GM21390 (cell line): ENCODE measurements around the gene OGFR.

Experiments
- ATAC-seq: cut with Tn5 transposase; IDR thresholded peaks from one replicate; pipeline ENCODE4 v1.9.1; 2021; ENCODE audit not compliant: unreplicated experiment

Gene OGFR

GRCh38 chr20:62804627-62805154 is at the start of gene OGFR:
OGFR (plus strand) TSS chr20:62804835; CDS start chr20:62804860, 25 bp downstream.
- no peak for ATAC-seq

- ATAC-seq: no peak
Observed at GRCh38 chr20:62754991-62755356, 49.7 kb upstream of the OGFR start.

- ATAC-seq: no peak
Observed at GRCh38 chr20:62755817-62756724, 48.6 kb upstream of the OGFR start.

- no peak for ATAC-seq
Observed at GRCh38 chr20:62758226-62758912, 46.3 kb upstream of the OGFR start.

- ATAC-seq: no peak
Observed at GRCh38 chr20:62759981-62760431, 44.6 kb upstream of the OGFR start.

- ATAC-seq: no peak
Observed at GRCh38 chr20:62760471-62760855, 44.2 kb upstream of the OGFR start.

GRCh38 chr20:62760856-62761758 is 43.5 kb upstream of the OGFR start:
- ATAC-seq: no peak

GRCh38 chr20:62761759-62762131 is 42.9 kb upstream of the OGFR start:
- no peak for ATAC-seq

GRCh38 chr20:62762376-62762775 is 42.3 kb upstream of the OGFR start:
- ATAC-seq: no peak

GRCh38 chr20:62762801-62763368 is 41.8 kb upstream of the OGFR start:
- ATAC-seq: no peak

GRCh38 chr20:62763404-62763803 is 41.2 kb upstream of the OGFR start:
- no peak for ATAC-seq

- no peak for ATAC-seq
Observed at GRCh38 chr20:62764156-62764935, 40.3 kb upstream of the OGFR start.

- no peak for ATAC-seq
Observed at GRCh38 chr20:62765021-62765420, 39.6 kb upstream of the OGFR start.

GRCh38 chr20:62765432-62766070 is 39.1 kb upstream of the OGFR start:
- ATAC-seq: no peak

GRCh38 chr20:62766071-62766450 is 38.6 kb upstream of the OGFR start:
- ATAC-seq: no peak

GRCh38 chr20:62766716-62767115 is 37.9 kb upstream of the OGFR start:
- ATAC-seq: no peak

- ATAC-seq: no peak
Observed at GRCh38 chr20:62768234-62768546, 36.4 kb upstream of the OGFR start.

GRCh38 chr20:62768551-62769287 is 35.9 kb upstream of the OGFR start:
- ATAC-seq: no peak
